GM19043 (cell line): ENCODE measurements around the gene ZBTB8OS.

Source experiments
- ATAC-seq: cut with Tn5 transposase; IDR thresholded peaks from one replicate; pipeline ENCODE4 v1.9.1; 2021; ENCODE audit warnings: low read depth; ENCODE audit not compliant: unreplicated experiment

Gene ZBTB8OS

GRCh38 chr1:32612189-32612881, 38.0 kb downstream of the ZBTB8OS start:
- ATAC-seq: peak; percentile 75

- ATAC-seq: no peak
These were observed 38.5 kb downstream of the ZBTB8OS start for GRCh38 chr1:32611859-32612188.

- ATAC-seq: no peak
These were observed 41.2 kb downstream of the ZBTB8OS start for GRCh38 chr1:32609180-32609579.

DNA sequence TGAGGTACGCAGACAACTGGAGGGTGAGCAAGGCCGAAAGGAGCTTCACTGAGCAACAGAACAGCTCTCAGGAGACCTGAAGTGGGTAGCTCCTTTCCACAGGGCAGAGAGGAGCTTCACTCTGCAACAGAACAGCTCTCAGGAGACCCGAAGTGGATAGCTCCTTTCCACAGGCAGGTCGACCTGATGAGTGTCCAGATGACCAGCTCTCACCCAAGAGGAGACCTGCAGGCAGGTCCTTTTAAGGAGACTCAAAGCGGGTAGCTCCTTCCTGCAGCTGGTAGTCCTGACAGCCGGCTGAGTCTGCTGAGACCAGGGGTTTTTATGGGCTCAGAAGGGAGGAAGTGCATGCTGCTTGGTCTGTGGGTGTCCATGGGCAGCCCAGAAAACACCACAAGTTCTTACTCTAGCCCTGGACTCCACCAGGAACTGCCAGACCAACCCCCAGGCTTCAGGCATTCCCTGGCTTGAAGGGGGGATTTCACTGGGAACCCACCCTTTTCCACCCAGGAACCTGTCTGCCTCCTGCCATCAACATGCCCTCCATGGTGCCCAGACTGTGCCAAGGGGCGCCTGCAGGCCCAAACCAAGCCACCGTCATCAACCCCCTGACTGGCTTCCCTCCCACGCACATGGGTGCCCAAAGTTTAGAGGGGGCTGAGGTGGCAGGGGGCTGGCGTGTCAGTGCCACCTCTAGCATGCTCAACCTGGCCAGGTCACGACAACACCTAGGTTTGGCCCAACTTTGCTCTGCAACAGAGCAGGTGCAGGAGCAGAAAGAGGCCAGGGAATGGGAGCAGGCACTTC, 43.6 kb downstream of the ZBTB8OS start:
- ATAC-seq: no peak

- ATAC-seq: no peak
These were observed 44.5 kb downstream of the ZBTB8OS start for GRCh38 chr1:32605711-32606424.

- no peak for ATAC-seq
These were observed 50.3 kb downstream of the ZBTB8OS start for GRCh38 chr1:32600034-32600433.

DNA sequence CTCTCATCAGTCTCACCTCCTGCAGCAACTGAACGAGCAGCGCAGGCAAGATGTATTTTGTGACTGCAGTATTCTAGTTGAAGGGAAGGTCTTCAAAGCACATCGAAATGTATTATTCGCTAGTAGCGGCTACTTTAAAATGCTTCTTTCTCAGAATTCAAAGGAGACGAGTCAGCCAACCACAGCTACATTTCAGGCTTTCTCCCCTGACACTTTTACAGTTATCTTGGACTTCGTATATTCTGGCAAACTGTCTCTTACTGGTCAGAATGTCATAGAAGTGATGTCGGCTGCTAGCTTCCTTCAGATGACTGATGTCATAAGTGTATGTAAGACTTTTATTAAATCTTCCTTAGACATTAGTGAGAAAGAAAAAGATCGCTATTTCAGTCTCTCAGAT, 57.4 kb downstream of the ZBTB8OS start:
- ATAC-seq: no peak

GRCh38 chr1:32580348-32581017, 69.9 kb downstream of the ZBTB8OS start:
- no peak for ATAC-seq
